Left forelimb (tissue), 1 donor: ENCODE results near the gene DHCR24.

Source experiments
- DNase-seq: peaks from one replicate; pipeline ENCODE4 v3.0.0-alpha.2; 2018; ENCODE audit warnings: low spot score

Gene DHCR24

DNA sequence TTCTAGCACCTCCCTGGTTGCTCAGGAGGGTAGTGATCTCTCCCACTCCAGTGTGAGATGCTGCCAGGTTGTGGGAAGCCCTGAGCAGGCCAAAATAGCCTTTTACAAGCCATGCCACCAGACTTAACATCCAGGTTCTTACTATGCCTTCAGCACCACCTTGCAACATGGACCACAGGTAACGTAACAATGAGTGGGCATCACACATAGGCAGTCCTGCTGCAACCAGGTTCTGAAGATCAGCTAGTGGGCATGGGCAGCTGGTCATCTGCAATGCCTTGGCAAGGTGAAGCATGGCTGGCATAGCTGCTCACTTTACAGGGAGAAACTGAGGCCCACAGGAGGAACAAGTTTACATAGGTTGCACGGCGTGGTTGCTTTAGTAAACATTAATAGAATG, 40.7 kb downstream of the DHCR24 start:
- no peak for DNase-seq

DNA sequence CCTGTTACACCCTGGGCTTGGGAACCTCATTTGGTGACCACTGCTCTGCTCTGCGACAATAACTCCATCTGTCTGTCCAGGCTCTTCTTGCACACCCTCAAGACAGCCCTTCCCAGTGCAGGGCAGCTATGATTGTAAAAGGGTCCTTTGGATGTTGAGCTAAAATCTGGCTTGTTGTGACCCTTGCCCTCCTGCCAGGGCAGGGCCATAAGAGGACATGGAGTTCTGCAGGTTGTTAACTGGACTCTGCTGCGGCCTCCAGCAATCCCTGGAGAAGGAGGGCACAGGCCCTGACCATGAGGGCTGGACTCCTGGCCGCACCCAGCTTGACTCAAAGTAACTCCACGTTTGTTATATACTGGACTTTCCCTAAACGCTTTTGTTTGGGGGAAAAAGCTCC, 41.2 kb downstream of the DHCR24 start:
- DNase-seq: no peak

DNA sequence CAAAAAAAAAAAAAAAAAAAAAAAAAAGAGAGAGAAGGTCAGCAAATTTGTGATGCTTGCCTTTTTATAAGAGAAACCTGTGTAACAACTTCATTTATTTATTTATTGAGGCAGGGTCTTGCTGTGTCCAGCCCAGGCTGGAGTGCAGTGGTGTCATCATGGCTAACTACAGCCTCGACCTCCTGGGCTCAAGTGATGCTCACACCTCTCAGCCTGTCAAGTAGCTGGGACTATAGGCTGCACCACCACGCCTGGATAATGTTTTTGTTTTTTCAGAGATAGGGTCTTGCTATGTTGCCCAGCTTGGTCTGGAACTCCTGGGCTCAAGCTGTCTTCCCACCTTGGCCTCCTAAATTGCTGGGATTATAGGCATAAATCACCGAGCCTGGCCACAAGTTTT, 42.4 kb downstream of the DHCR24 start:
- DNase-seq: no peak

DNA sequence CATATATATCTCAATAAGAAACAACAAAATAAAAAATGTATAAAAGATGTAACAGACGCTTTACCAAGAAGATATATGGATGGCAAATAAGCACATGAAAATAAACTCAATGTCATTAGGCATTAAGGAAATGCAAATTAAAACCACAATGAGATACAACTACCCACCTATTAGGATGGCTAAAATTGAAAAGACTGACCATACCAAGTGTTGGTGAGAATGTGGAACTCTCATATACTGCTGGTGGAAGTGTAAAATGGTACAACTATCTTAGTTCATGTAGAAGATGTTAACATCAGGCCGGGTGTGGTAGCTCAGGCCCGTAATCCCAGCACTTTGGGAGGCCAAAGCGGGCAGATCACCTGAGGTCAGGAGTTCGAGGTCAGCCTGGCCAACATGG, 43.5 kb downstream of the DHCR24 start:
- DNase-seq: no peak

DNA sequence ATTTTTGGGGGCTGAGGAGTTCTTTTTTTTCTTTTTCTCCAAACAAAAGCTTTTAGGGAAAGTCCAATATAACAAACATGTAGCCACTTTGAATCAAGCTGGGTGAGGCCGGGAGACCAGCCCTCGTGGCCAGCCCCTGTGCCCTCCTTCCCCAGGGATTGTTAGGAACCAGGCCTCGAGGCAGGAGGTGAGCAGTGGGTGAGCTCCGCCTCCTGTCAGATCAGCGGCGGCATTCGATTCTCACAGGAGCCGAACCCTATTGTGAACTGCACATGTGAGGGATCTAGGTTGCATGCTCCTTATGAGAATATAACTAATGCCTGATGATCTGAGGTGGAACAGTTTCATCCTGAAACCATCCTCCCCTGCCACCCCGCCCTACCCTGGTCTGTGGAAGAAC, 44.0 kb downstream of the DHCR24 start:
- no peak for DNase-seq

DNA sequence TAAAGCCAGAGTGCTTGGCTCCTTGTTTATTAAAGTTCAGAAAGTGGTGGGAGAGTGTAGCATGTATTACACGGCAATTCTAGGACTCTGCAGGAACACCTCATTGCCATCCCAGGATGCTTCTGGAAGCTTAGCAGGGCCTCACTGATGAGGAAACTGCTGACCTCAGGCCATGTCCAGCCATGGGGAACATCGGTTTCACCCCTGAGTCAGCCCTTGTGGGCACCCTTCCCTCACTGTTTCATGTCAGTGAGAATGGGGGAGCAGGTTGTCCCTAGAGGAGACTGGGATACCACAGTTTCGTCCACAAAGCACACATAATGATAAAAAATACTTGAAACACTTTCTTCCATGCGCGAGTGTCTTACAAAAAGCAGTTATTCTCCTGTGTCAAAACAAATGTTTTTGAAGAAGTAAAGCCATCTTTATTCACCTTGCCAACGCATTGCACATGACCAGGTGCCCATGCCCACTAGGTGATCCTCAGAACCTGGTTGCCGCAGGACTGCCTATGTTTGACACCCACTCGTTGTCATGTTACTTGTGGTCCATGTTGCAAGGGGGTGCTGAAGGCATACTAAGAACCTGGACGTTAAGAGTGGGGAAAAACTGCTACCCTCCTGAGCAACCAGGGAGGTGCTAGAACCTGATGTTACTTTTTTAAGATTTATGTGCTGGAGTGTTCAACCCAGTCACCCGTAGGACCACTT, 44.6 kb downstream of the DHCR24 start:
- no peak for DNase-seq

DNA sequence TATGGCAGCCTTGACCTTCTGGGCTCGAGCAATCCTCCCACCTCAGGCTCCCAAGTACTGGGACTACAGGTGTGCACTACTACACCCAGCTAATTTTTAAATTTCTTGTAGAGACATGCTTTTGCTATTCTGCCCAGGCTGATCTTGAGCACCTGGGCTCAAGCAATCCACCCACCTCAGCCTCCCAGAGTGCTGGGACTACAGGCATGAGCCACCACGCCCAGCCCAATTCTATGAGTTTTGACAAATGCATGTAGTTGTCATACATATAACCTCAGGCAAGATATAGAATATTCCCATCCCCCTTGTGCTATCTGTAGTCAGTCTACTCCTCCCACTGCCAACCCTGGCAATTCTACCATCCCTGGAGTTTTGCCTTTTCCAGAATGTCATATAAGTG, 47.2 kb downstream of the DHCR24 start:
- DNase-seq: no peak

DNA sequence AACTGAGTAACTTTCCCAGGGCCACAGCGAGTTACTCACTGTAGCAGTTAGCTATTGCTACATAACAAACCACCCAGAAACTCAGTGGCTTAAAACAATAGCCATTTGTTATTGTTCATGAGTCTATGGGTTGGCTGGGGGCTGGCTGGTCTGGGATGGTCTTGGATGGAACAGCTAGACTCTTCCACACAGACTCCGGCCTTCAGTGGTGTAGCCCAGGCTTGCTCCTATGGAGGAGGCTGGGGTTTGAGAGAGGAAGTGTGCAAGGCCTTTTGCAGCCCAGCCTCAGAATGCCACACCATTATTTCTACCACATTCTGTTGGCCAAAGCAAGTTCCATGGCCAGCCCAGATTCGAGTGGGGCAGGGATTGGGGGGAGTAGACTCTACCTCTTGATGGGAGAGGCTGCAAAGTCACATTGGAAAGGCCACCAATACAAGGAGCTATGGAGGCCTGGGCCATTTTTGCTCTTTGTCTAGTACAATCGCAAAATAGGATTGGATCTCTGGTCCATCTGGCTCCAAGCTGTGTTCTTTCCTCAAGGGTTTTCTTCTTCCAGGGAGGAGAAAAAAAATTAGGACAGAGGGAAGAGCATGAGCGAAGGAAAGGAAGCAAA, 48.3 kb downstream of the DHCR24 start:
- DNase-seq: no peak

DNA sequence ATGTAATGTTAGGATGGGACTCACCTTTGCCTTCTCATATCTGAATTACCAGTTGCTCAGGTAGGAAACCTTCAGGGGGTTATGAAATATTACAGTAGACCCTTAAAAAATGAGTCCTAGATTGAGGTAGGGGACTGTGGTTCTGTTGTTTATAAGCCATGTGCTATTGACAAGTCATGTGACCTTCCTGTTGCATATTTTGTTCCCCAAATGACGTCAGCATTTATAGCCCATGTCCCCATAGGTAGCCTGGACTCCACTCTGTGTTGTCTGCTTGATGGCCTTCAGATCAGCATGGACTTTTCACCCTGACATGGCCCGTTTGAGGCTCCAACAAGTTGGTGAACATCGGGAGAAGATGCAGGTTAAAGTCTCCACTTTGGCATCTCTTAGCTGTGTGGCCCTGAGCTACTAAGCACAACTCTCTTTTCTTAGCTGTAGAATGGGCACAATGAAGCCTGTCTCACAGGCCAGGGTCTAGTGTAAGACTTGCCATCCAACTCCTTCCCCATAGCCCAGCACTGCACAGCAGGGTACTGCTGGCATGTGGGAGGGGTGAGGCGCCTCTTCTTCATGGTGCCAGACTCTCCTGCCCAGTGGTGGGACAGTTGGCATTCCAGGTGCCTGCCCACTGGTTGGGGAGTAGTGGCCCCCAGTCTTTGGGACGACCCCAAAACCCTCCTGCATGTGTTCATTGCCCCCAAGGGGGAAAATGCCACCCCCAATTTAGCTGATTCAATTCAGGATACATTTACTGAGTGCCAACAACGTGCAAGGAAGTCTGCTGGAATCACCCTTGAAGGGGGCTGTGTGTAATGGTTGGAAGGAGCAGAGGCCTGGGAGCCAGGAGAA, 49.8 kb downstream of the DHCR24 start:
- no peak for DNase-seq

DNA sequence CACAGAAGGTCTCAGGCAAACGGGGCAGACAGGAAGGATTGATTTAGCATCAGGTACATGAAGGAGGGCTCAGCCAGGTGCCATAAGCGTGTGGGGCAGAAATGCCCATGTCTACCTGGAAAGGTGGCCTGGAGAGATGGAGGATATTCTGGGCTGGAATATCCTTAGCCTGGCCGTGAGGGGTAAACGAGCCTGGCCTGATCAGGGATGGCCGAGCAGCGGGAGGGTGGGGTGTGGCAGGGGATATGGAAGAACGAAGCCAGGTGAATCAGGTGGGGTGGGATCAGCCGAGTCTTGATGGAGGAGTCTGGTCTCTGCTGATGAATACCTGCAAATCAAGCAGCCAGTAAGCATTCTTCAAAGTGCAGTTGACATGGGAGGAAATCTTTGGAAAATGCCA, 50.4 kb downstream of the DHCR24 start:
- DNase-seq: no peak

DNA sequence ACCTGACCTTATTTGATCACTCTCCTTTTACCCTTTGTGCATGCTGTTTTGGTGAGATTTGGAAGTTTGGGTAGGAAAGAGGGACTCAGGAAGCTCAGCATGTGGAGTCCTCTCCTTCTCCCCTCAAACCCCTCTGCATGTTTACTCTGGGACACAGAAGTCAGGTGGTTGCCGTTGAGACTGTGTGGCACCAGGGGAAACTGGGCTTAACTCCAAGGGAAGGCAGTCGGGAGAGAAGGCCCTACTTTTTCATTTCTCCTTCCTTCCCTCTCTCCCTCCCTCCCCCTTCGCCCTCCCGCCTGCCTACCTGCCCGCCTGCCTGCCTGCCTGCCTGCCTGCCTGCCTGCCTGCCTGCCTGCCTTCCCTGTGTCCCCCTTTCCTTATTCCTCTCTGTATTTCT, 51.0 kb downstream of the DHCR24 start:
- DNase-seq: no peak

DNA sequence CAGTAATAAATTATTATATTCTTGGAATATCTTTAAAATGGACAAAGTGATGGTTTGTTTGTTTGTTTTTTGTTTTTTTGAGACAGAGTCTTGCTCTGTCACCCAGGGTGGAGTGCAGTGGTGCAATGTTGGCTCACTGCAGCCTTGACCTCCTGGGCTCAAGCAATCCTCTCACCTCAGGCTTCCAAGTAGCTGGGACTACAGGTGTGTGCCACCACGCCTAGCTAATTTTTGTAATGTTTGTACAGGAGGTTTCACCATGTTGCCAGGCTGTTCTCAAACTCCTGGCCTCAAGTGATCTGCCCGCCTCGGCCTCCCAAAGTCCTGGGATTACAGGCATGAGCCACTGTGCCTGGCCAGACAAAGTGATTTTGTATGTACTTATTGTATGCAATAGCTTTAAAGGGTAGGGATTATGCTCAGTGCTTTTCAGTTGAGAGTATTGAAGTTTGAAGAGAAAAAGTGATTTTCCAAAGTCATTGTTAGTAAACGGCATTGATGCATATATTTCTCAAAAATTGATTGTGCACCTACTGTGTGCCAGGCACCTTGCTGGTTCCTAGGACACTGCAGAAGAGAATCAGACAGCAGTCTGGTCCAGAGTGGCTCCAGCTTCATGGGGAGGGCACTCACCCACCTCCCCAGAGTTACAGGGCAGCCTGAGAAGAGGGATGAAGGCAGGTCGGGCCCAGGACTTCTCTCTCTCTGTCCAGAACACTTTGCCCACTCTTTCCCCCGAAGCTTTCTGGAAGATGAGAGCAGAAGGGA, 51.7 kb downstream of the DHCR24 start:
- DNase-seq: no peak

DNA sequence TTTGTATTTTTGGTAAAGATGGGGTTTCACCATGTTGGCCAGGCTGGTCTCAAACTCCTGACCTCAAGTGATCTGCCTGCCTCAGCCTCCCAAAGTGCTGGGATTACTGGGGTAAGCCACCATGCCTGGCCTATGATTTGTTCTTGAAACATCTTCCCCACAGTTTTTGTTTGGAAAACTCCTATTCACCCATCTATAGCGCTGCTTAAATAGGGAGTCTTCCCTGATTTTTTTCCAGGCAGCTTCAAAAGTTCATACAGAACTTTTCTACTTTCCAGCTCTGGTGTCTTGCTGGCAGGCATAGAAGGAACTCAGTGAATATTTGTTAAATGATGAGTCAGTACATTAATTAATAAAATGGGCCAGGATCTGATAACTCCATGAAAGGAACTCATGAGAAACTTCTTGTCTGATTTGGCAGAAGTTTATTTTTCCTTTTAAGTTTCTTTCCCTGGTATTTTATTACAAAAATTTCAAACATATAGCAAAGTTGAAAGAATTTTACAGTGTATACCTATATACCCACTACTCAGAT, 52.9 kb downstream of the DHCR24 start:
- no peak for DNase-seq

DNA sequence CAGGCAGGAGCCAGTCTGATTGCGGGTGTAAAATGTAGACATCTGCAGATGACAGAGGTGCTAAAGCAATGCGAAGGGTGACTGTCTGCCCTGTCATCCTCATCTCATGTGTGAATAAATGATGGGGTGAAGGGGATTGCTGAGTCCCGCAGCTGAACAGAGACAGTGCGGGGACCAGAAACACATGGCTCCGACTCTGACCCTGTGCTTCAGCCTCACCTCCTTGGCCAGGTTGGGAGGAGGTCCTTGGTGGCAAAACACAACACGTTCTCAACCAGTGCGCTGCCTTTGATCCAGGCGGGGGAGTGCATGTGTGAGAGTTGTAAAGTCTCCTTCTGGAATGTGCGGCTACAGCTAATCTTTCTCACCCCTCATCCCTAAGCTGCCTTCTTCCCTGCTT, 53.9 kb downstream of the DHCR24 start:
- DNase-seq: no peak

DNA sequence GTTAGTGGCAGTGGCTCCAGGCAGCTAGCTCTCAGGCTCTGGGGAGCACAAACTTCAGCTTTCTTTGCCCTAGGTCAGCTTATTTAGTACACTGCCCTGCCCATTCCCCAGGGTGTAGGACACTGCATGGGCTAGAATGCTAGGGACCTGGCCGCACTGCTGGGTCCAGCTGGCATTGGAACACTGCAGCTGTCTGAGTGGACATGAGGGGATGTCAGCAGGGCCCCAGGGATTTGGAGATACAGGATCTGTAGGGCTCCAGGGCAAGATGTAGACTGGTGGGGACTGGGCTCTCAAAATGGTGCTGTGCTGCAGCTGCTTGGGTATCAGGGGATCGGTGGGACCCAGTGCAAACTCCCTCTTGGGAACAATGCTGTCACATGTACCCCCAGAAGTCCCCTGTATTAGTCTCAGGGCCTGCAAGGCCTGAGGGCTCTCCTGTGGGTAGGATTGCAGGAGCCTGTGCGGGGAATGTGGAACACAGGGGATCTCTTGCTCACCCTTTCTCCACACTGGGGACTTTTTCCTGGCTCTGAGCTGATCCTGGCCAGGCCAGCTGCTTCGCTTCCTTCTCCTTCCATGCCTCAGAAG, 60.7 kb downstream of the DHCR24 start:
- DNase-seq: no peak

DNA sequence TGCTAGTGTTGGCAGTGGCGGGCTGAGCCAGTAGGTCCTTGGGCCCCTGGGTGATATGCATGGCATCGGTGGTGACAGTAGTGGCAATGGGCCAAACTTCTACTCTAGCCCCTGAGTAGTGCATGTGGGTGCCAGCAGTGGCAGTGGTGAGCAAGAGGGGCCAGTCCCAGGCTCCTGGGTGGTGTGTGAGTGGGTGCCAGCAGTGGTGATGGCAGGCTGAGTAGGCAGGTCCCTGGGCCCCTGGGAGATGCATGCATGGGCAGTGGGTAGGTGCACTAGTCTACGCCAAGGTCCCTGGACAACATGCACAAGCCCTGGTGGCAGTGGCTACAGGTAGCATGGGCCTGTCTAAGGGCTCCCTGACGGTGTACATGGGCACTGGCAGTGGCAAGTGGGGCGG, 61.3 kb downstream of the DHCR24 start:
- DNase-seq: no peak

DNA sequence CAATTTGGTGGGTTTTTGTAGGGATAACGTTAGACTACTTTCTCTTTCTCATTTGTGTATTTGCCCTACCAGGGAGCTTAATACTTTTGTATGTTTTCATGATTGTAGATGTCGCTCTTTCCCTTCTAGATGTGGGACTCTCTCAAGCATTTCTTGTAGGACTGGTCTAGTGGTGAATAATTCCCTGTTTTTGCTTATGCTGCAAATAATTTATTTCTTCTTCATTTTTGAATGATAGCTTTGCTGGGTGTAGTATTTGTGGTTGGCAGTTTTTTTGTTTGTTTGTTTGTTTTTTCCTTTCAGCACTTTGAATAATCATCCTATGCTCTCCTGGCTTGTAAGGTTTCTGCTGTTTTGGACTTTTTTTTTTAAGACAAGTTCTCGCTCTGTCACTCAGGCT, 63.3 kb downstream of the DHCR24 start:
- no peak for DNase-seq

DNA sequence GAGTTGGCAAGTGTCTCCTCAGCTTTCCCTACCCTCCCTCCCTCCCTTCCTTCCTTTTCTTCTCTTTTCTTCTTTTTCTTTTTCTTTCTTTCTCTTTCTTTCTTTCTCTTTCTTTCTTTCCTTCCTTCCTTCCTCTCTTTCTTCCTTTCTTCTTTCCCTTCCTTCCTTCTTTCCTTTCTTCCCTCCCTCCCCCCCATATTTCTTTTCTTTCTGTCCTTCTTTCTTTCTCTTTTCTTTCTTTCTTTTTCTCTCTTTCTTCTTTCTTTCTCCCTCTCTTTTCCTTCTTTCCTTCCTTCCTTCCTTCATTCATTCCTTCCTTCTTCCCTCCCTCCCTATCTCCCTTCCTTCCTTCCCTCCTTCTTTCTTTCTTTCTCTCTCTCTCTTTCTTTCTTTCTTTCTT, 67.3 kb downstream of the DHCR24 start:
- DNase-seq: no peak

DNA sequence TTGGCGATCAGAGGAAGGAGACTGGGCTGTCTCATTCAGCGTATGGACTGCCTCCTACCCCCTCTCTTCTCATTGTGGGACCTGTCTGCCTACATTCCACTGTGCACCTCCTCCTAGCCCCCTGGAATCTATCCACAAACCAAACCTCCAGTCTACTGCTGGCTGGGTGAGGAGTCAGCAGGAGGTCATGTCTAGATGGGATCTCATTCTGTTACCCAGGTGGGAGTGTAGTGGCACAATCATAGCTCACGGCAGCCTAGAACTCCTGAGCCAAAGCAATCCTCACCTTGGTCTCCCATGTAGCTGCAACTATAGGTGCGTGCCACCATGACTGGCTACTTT, 67.8 kb downstream of the DHCR24 start:
- no peak for DNase-seq

DNA sequence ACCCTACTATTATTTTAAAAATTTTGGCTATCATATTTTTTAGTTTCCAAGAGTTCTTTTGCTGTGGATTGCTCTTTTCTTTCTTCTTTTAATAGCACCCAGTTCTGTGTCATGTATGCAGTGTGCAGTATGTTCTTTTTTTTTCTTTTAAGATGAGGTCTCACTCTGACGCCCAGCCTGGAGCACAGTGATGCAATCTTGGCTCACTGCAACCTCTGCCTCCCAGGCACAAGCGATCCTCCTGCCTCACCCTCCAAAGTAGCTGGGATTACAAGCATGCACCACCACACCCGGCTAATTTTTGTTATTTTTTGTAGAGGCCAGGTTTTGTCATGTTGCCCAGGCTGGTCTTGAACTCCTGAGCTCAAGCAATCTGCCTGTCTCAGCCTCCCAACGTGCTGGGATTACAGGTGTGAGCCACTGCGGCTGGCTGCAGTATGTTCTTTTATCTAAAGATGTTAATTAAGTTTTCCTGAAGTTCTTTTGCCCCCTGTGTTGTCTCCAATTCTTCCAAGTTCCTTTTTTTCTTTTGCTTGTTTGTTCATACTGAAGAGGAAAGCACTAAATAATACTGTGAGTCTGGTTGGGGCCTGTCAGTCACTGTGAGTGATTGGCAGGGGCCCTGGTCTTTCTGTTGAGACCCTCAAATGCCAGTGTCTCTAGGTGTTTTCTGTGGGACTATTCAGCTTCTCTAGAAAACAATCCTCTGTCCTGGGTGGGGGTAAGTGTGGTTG, 68.4 kb downstream of the DHCR24 start:
- no peak for DNase-seq

DNA sequence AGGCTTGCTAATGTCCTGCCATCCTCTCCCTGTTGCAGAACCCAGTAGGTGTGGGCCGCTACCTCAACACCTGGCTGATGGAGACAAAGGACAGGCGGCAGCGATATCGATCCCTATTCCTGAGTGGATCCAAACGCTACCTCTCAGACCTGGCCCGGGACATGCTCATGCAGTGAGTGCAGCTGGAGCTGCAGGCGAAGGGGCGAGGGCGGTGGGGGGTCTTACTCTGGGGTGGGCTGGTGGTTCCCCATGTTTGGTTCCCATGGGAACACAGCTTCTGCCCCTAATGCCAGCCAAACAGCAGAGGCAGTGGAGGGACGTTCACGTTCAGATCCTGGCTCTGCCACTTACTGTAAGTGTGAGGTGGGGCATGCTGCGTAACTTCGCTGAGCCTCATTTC, 70.0 kb downstream of the DHCR24 start:
- DNase-seq: no peak
